Fibroblast of peridontal ligament (primary cell): ENCODE results near the gene PAPOLG.
"Not testable (repeated sequence)": the region's sequence is repeated elsewhere in the genome, so short reads cannot be mapped to it uniquely, and the experiment has no call there.

Experiments
- DNase-seq: peaks from one replicate; pipeline ENCODE4 v3.0.0-alpha.2; 2010; ENCODE audit errors: extremely low read depth

Gene PAPOLG

DNA sequence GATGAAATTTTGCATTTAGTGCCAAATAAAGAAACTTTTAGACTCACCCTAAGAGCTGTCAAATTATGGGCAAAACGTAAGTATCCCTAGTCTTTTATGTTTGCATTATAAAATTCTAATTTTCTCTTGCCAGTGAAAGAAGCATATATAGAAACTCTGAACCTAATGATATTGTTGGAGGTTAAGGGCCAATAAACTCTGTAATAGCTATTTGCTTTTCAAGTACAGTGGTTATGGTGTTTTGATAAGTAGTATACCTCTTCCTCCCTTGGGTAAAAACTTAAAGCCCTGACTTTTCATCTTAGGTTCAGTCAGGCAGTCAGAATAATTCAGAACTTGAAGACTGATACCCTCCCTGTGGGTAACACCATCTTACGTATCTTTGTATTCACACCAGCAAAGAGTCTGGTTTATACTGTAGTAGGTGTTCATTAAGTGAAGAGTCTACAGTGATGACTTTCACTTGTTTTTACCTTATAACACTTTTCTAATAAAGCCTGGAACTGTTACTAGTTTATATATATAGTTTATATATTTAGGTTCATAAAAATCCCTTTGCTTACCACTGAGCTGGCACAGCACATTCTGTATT, 19.1 kb downstream of the PAPOLG start:
- no peak for DNase-seq

DNA sequence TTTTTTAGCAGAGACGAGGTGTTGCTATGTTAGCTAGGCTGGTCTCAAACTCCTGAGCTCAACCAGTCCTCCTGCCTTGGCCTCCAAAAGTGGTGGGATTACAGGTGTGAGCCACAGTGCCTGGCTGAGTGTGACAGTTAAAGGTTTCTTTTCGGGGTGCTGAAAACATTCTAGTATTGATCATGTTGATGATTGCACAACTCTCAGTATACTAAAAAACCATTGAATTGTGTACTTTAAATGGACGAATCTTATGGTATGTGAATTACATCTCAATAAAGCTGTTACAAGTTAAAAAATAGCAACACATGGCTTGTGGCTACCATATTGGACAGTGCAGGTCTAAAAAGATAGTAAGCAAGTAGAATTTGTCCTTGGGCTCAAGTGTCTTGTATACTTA, 22.3 kb downstream of the PAPOLG start:
- DNase-seq = no peak

DNA sequence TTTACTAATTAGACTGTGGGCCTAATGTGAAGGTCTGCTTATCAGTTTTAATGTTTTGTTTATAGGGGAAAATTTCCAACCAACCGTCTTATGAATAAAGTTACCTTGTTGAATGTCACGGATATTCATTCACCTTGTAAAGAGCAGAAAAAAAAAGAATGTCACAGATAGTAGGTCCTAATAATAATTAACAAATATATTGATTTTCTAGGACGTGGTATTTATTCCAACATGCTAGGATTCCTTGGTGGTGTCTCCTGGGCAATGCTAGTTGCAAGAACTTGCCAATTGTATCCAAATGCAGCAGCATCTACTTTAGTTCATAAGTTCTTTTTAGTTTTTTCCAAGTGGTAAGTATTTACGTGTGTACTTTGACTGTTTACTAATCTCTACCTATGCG, 23.4 kb downstream of the PAPOLG start:
- DNase-seq = no peak

DNA sequence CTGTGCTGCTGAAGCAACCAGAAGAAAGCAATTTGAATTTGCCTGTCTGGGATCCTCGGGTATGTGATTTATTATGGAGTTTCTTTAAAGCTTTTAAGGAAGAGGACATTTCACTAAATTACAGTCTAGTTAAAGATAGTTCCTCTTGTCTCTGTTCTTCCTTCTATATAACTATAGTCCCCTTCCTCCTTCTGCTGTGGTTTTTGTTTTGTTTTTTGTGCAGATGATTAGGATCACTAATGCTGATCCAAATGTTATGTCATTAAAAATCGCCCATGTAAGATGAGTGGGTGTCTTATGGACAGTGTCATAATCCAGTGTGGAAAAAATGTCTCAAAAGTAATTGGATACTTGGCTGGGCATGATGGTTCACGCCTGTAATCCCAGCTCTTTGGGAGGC, 24.7 kb downstream of the PAPOLG start:
- DNase-seq = no peak

DNA sequence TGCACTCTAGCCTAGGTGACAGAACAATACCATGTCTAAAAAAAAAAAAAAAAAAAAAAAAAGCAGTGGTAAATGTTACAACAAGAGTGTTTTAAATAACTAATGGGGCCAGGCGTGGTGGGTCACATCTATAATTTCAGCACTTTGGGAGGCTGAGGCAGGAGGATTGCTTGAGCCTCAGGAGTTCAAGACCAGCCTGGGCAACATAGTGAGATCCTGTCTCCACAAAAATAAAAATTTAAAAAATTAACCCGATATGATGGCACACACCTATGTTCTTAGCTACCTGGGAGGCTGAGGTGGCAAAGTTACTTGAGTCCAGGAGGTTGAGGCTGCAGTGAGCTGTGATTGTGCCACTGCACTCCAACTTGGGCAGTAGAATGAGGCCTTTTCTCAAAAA, 37.1 kb downstream of the PAPOLG start:
- no peak for DNase-seq

DNA sequence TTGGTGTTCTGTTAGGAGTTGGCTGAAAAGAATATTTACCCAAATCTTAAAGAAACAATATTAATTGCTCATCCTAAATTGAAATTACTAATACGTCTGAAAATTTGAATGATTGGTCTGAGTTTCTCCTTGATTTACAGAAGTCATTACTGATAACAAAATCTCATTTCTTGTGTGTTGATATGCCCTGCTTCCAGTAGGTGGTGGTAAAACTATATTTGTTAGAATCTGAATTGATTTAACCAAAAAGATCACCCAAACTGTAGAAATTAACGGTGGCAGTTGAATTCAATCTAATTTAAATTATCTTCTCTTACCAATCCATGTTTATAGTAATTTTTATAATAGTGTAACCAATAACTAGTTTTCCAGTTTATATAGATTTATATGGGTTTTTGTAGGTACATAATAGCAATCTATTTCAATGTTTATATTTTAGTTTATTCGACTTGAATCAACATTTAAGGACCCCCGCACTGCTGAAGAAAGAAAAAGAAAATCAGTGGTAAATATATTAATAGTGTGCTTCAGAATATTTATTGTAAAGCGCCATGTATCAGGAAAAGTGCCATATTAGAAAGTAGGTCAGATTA, 38.3 kb downstream of the PAPOLG start:
- DNase-seq = peak; percentile 58

DNA sequence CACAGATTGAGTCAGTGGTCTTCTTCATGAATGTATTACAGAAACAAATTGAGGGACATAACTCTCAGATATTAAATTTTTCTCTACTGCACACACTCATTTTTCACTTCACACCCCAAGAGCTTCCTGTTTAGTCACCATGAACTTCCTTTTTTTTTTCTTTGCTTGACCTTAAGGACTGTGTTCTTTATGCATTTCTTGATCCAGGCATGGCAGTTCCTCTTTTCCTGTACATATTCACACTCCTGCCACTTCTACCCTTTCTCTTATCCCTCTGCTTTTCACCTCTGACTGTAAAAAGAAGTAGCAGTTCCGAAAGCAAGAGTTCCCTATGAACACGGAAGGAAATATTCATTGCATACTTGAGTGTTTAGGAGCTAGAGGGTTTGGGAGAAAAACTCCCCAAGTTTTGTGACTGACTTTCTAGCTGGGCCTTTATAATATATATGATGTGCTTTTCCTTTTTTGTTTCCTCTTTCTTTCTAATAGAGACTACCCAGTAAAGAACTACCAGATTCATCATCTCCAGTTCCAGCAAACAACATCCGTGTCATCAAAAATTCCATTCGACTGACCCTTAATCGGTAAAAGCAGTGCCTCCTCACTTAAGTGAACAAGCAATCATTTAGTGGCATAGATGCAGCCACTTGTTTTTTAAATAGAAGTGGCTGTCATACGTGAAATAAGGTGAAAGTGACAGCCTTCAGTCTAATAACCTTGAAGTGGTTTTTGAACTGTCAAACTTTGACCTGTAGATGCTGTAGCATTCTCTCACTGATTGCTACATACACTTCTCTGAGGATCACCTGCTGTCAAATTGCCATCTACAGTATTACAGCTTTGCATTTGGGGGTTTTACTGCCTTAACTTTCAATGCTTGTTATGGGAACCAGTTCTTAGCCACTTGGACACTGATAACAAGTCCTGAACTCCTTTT, 40.8 kb downstream of the PAPOLG start:
- DNase-seq = no peak

DNA sequence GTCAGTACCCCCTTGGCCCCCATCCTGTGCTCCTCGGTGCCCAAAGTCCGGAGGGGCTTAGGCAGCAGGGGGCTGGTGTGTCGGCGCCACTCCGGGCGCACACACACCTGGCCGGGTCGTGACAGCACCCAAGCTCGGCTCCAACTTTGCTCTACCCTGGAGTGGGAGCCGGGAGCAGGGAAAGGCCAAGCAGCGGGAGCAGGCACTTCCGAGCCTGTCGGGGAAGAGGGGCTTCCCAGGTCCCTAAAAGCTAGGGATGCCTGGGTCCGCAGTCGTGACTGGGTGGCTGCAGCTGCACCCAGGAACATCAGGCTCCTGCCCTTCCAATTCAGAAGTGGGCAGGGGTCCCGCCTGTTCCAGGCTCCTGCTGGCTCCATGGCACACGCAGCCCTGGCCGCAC, 48.4 kb downstream of the PAPOLG start:
- DNase-seq = no peak

DNA sequence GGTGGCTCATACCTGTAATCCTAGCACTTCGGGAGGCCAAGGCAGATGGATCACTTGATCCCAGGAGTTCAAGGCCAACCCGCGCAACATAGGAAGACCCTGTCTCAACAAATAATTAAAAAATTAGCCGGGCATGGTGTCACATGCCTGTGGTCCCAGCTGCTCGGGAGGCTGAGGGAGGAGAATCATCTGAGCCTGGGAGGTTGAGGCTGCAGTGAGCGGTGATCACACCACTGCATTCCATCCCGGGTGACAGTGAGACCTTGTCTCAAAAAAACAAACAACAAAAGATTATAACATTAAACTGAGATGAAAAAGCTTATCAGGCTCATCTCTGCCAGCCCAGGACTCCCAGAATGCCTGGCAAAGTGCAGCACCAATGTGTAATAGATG, 50.5 kb downstream of the PAPOLG start:
- DNase-seq = no peak

DNA sequence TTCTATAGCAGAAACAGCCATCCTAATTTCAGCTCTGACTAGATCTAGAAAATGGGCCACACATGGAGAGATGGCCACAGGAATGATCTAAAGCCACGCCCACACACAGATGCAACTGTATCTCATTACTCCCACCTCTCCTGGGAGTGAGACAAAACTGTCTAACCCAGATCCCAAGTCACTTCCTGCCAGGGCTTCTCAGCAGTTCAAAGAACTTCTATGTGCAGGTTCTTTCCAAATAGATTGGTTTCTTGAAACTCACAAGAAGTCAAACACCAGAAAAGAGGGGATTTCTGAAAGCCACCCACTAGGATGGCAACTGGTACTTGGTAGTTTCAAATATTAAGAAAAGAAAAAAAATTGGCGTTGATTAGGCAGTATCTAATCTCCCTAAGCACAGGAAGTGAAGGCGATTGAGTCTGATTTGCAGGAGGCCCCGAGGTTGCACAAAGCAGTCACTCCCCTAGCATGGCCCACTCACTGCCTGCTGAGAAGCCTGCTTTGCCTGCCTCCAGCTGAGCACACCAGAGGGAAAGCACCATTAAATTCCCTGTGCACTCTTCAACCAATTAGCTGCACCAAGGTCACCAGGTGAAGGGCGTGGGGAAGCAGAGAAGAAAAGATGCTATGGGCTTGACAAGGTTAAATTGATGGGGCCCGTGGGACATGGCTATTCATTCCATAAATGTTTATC, 51.1 kb downstream of the PAPOLG start:
- DNase-seq = peak; percentile 62

DNA sequence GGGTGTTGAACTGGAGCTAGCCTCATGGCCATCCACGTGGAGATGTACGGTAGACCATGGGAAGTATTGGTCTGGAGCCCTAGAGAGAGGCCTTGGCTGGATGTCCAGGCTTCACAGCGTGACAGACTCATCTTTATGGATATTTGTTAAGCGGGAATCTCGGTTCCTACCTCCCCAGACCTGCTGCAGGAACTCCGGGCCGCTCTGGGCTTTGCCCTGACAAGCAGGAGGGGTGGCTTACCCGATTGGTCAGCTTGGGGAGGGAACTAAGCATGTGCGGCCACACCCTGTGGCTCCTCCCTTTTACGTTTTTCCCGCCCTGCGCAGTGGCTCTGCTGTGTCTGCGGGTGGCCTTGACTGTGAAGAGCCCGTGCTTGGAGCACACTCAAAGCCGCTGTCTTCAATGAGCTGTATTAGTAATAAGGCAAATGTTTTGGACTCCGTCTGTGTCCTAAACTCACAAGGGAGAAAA, 52.3 kb downstream of the PAPOLG start:
- DNase-seq = no peak

DNA sequence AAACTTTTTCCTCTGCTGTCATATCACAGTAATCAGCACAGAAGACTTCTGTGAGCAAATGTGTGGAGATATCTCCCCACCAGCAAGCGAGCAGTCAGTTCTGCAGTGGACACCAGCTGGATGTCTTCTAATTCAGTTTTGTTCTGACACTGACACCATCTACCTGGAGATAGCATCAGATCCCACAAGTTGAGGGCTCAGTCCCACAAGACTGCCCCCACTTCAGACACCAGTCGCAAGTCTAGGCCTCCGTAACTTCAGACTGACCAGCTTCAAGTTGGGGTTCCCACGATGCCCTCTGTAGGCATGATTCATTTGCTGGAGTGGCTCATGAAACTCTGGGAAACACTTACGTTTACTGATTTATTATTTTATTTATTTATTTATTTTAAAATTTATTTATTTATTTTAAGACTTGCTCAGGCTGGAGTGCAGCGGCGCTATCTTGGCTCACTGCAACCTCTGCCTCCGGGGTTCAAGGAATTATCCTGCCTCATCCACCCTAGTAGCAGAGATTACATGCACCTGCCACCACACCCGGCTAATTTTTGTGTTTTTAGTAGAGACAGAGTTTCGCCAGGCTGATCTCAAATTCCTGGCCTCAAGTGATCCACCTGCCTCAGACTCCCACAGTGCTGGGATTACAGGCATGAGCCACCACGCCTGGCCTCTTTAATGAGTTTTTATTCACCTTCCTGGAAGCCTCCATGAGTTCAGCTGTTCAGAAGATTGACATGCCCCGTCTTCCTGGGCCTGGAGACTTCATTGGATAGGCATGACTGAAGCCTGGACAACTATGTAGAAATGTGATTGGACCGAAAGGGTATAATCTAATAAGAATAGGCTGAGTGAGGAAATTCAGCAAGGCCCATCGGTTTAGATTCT, 55.7 kb downstream of the PAPOLG start:
- no peak for DNase-seq

DNA sequence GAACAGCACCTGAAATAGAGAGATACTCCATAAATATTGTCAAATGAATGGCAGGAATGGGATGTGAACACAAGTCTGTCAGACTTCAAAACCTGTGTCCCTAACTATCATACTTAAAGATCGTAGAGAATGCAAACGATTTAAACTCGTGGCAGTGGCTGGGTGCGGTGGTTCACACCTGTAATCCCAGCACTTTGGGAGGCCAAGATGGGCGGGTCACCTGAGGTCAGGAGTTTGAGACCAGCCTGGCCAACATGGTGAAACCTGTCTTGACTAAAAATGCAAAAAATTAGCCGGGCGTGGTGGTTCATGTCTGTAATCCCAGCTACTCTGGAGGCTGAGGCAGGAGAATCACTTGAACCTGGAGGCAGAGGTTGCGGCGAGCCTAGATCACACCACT, 61.1 kb downstream of the PAPOLG start:
- DNase-seq = not testable (repeated sequence)

DNA sequence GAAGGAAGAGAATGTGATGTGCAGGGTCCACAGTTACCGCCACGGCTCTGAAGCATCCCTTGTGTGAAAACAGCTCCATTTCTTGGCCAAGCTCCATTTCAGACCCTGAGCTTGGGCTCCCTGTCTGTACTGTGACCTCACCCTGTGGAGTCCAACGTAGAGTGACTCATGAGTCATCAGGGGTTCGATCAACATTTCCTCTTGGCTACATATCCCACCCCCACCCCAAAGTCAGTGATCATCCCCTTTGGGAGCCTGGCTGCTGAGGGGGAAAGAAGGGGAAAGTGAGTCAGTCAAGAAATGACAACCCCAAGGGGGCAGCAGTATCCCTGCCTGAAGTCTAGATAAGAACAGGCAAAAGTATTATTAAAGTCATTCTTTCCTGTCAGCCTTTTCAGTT, 62.2 kb downstream of the PAPOLG start:
- no peak for DNase-seq

DNA sequence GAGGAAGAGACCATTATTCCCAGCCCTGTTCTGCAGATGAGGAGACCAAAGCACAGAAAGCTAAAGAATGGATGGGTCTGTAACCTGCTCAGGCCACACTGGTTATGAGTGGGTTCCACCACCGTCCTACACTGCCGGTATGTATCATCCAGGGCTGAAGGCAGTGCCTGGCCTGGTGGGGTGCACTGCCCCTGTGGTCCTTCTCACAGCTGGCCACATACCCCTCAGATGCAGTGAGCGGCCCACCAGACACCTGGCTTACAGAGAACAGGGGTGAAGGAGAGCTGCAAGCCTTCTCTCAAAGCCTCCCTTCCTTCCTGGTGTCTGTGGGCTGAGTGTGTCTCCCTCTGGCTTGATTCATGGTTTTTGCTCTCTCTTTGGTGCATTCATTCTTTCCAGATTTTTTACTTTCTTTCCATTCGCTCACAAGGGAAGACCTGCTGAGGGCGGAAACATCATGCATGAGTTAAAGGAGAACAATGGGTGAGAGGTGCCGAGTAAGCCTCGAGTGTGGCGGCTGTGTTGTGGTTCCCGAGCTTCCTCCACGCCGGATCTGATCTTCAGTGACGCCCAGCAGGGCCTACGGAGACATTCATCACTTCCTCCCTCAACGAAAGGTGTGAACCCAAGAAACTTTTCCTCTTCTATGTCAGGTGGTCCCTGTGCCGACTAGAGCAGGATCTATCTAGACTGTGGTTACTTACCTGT, 63.2 kb downstream of the PAPOLG start:
- DNase-seq = no peak

DNA sequence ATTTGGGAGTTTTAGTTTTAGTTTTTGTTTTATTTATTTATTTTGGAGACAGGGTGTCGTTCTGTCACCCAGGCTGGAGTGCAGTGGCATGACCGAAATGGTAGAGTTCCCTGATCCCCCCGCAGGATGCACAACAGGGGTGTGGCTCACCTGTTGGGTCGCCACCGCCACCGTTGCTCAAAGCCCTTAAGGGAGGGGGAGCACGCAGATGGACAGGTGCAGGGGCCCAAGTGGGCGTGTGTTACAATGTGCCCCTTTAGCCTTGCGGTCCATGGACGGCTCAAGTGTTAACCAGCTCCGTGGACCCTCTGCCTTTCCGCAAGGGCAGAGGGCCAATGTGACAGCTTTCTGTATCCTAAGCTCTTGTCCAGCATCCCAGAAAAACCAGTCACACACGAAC, 63.9 kb downstream of the PAPOLG start:
- no peak for DNase-seq

DNA sequence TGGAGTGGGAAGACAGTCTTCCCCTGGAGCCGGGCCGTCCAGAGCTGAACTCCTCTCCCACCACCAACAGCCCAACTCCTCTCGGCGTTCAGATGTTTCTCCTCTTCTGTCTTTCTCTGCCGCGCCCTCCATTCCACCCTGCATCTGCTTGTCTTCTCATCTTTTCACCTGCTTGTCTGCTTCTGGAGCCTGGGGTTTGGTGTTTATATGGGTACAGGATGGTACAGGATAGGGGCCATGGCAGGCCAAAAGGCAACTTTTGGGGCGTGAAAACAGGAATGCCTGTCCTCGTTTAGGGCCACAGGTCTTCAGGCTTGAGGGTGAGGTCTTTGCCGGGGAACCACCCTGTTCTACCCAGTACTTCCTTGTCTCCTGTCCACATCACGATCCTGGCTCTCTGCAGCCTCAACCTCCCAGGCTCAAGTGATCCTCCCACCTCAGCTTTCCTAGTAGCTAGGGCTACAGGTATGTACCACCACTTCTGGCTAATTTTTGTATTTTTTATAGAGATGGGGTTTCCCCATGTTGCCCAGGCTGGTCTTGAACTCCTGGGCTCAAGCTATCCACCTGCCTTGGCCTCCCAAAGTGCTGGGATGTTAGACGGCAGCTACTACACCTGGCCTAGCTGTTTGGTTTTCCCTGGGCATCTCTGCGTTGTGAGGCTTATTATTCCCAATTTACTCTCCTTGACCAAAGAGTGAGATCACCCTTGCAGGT, 64.5 kb downstream of the PAPOLG start:
- no peak for DNase-seq

DNA sequence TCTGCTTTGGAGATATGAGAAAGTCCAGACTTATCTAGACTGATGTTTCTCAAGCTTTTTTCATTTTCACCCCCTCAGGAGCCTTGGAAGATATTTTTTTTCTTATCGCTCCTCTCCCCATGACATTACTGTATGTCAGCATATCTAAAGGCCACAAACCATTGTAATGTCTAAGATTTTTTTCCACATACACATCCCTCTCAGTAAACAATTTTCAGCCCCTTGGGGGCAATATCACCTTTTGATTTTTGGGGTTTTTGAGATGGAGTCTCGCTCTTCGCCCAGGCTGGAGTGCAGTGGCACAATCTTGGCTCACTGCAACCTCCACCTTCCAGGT, 65.0 kb downstream of the PAPOLG start:
- DNase-seq = no peak

DNA sequence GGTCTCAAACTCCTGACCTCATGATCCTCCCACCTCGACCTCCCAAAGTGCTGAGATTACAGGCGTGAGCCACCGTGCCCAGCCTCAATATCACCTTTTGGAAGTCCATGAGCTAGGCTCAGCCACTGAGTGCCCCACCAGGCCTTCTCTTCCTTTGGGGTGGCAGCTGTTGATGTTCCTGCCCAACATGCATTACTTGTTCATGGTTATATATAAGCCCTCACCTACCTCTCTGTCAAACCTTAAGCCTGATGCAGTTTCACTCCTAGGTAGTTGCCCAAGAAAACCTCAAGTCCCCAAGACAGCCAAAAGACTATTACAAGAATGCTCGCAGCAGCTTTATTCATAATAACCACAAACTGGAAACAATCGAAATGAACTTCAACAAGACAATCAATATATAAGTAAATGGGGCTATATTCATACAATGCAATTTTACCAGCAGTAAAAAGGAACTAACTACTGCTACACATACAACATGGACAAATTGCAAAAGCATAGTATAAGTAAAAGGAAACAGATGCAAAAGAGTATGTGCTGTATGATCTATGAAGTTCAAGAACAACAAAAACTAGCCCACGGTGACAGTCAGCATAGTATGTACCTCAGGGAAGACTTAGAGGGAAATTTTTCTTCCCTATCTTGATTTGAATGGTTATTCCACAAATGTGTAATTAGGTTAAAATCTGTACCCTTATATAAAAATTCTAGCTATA, 65.7 kb downstream of the PAPOLG start:
- DNase-seq = no peak

DNA sequence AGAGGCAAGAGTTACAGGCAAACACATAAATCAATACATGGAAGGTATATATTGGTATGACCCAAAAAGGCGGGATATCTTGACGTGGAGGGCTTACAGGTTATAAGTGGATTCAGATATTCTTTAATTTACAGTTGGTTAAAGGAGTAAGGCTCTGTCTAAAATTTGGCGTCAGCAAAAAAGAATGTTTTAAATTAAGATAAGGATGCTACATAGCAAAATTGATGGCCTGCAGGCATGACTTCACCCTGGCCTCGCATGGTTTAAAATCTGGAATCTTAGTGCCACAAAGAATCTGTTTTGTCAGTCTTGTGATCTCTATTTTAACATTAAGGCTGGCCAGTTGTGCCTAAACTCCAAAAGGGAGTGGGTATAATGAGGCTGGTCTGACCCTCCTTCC, 66.9 kb downstream of the PAPOLG start:
- DNase-seq = no peak
